Endodermal cell (in vitro differentiated cells): ENCODE measurements around the gene PRDM10. TPM values are rescaled to one million over a fixed set of nuclear protein-coding genes. Genes with fewer than 3 reads are reported as not detected.

Source experiments
- DNase-seq: peaks from one replicate; pipeline ENCODE4 v3.0.0-alpha.2; 2017
- H3K27ac ChIP-seq: 2 replicates; pipeline ENCODE4 v1.5.1; 2013; ENCODE audit warnings: mild to moderate bottlenecking, low read depth, low read length, moderate library complexity
- H3K27me3 ChIP-seq: 2 replicates; pipeline ENCODE4 v1.6.1; 2013; ENCODE audit warnings: mild to moderate bottlenecking, low read length, moderate library complexity; ENCODE audit not compliant: insufficient read depth, control insufficient read depth, poor library complexity, severe bottlenecking
- H3K36me3 ChIP-seq: 2 replicates; pipeline ENCODE4 v1.7.0; 2013; ENCODE audit warnings: mild to moderate bottlenecking, low read length, moderate library complexity; ENCODE audit not compliant: control insufficient read depth, insufficient read depth
- H3K4me1 ChIP-seq: one replicate; pipeline ENCODE4 v1.7.0; 2013; ENCODE audit warnings: low read length; ENCODE audit not compliant: control insufficient read depth, insufficient read depth
- H3K4me3 ChIP-seq: 2 replicates; pipeline ENCODE4 v1.5.1; 2013; ENCODE audit warnings: mild to moderate bottlenecking, low read length, moderate library complexity
- H3K9ac ChIP-seq: 2 replicates; pipeline ENCODE4 v1.6.1; 2013; ENCODE audit warnings: mild to moderate bottlenecking, low read length, moderate library complexity; ENCODE audit not compliant: poor library complexity, severe bottlenecking; ENCODE audit errors: extremely low read depth
- H3K9me3 ChIP-seq: 2 replicates; pipeline ENCODE4 v1.6.1; 2013; ENCODE audit warnings: mild to moderate bottlenecking, low read length, moderate library complexity; ENCODE audit not compliant: control insufficient read depth
- H3K27ac Mint-ChIP-seq: 2 replicates; pipeline ENCODE4 v1.8.0; 2020; ENCODE audit warnings: mixed read lengths
- H3K27me3 Mint-ChIP-seq: 2 replicates; pipeline ENCODE4 v1.8.0; 2021; ENCODE audit warnings: mild to moderate bottlenecking, mixed read lengths; ENCODE audit not compliant: insufficient read depth
- H3K36me3 Mint-ChIP-seq: 2 replicates; pipeline ENCODE4 v1.8.0; 2020; ENCODE audit warnings: low read depth, mixed read lengths
- H3K4me1 Mint-ChIP-seq: 2 replicates; pipeline ENCODE4 v1.8.0; 2020; ENCODE audit warnings: mixed read lengths
- H3K4me3 Mint-ChIP-seq: 2 replicates; pipeline ENCODE4 v1.8.0; 2020; ENCODE audit warnings: mild to moderate bottlenecking, moderate library complexity, mixed read lengths
- H3K9me3 Mint-ChIP-seq: 2 replicates; pipeline ENCODE4 v1.8.0; 2020; ENCODE audit warnings: mild to moderate bottlenecking, mixed read lengths
- WGBS, 2 experiments: methylation state at CpG; one replicate each; pipeline versions ENCODE4 v1.1.5 to v1.1.7; 2013; ENCODE audit warnings: missing lambda C conversion rate in 2 of 2, mixed read lengths in 1 of 2; ENCODE audit not compliant: insufficient coverage in 1 of 2, insufficient read length in 1 of 2; 5-methylcytosine and 5-hydroxymethylcytosine counted together
- total RNA-seq, 2 donors: library from RNA; stranded (reverse); fragmentation: NEBNext Ultra II Directional in 1 of 2; extraction: Animal tissue kit (Norgen Biotek cat#: 25700) in 1 of 2; gene quantifications; 2 replicates in 1 of 2; 3 replicates in 1 of 2; pipeline ENCODE4 v1.2.1, GENCODE V29; 2021
- TF ChIP-seq, protein P1 (sequence below): fragments of 200-600 bp; sonication (generic); conservative IDR thresholded peaks from 2 replicates; pipeline ENCODE4 v1.5.0; 2021; ENCODE audit warnings: antibody characterized with exemption, mild to moderate bottlenecking

PRDM10 gene
- total RNA-seq, 2 donors from 2014 or later, result 15.9 to 16.4 TPM

DNA sequence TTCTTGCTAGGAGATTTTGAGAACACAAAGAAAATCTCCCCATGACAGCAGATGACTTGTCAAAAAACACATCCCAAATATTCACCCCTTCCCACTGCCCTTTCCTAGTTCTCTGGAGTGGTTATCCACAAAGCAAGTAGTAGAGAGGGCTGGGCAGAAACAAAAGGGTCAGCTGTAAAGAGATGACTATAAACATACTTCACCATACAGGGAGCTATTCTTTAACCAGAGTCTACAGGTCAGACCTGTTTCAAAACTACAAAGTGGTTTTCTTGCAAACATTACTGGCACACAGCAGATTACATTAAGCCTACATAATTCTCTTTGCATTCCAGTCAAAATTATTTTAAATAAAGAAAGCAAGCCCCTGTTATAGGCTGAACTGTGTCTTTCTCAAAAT is 59.6 kb downstream of the PRDM10 start:
- Mint-ChIP-seq H3K27ac (no peak overlapping the region), H3K4me1 (peaks cover 15% of the 10 kb centered on the region), H3K4me3 (no peak overlapping the region), H3K9me3 (no peaks in the 10 kb centered on the region), H3K27me3 (no peaks in the 10 kb centered on the region), H3K36me3 (peaks cover 34% of the 10 kb centered on the region)
- H3K36me3 ChIP-seq, result peaks cover 23% of the 10 kb centered on the region
- TF ChIP-seq, protein P1, sequence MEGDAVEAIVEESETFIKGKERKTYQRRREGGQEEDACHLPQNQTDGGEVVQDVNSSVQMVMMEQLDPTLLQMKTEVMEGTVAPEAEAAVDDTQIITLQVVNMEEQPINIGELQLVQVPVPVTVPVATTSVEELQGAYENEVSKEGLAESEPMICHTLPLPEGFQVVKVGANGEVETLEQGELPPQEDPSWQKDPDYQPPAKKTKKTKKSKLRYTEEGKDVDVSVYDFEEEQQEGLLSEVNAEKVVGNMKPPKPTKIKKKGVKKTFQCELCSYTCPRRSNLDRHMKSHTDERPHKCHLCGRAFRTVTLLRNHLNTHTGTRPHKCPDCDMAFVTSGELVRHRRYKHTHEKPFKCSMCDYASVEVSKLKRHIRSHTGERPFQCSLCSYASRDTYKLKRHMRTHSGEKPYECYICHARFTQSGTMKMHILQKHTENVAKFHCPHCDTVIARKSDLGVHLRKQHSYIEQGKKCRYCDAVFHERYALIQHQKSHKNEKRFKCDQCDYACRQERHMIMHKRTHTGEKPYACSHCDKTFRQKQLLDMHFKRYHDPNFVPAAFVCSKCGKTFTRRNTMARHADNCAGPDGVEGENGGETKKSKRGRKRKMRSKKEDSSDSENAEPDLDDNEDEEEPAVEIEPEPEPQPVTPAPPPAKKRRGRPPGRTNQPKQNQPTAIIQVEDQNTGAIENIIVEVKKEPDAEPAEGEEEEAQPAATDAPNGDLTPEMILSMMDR, result no peak
- no peak overlapping the region for H3K4me3 ChIP-seq
- H3K27me3 ChIP-seq, result no peaks in the 10 kb centered on the region
- H3K9me3 ChIP-seq, result no peaks in the 10 kb centered on the region
- H3K27ac ChIP-seq, result no peak overlapping the region
- H3K4me1 ChIP-seq, result no peaks in the 10 kb centered on the region
- no peak for DNase-seq
- H3K9ac ChIP-seq, result no peak overlapping the region

DNA sequence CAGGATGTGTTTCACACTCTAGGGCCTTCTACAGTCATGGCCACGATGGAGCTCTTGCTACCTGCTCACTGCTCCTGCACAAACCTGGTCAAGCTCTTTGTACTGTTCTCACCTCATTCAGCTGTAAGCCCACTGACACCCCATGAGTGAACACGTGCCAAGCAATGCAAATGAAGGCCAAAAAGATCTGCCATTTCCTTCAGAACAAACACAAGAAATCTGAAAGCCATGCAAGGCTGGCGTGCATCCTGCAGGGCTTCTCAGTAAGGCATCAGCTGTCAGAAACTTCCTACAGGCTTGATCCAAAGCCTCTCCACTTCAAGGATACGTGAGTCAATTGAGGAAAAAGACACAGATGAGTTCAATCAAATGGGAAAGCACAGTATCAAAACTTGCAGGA is 63.1 kb downstream of the PRDM10 start:
- H3K4me1 Mint-ChIP-seq, result peaks cover 24% of the 10 kb centered on the region
- Histone ChIP-seq H3K27me3 (no peaks in the 10 kb centered on the region), H3K36me3 (peaks cover 13% of the 10 kb centered on the region), H3K27ac (no peak overlapping the region), H3K9me3 (no peaks in the 10 kb centered on the region), H3K4me1 (no peaks in the 10 kb centered on the region), H3K4me3 (no peak overlapping the region), H3K9ac (no peak overlapping the region)
- TF ChIP-seq, protein P1, result no peak
- no peak overlapping the region for H3K4me3 Mint-ChIP-seq
- no peaks in the 10 kb centered on the region for H3K9me3 Mint-ChIP-seq
- H3K27me3 Mint-ChIP-seq, result no peaks in the 10 kb centered on the region
- 87 to 93% methylated on average over 4 of the region's 4 CpGs for WGBS, 2 experiments
- no peak for DNase-seq
- H3K36me3 Mint-ChIP-seq, result peaks cover 18% of the 10 kb centered on the region
- H3K27ac Mint-ChIP-seq, result no peak overlapping the region

DNA sequence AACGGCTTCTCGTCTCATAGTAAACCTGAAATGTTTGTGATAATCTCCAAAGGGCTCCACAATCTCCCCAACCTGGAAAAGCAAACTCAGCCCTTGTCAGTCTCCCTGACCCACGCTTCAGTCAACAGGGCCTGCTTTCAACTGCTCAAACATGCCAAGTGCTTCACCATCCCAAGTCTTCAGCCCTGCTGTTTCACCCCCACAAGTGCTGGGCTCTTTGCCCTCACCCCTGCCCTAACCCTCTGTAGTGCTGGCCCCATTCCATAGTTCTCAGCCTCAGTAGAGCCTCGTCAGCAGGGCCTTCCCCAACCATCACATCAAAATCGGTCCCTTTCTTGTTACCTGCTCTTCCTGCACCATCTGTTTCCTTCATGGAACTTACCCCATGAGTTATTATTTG is 63.9 kb downstream of the PRDM10 start:
- Histone ChIP-seq H3K27ac (no peak overlapping the region), H3K27me3 (no peaks in the 10 kb centered on the region), H3K9ac (no peak overlapping the region), H3K4me1 (no peaks in the 10 kb centered on the region), H3K4me3 (no peak overlapping the region), H3K9me3 (no peaks in the 10 kb centered on the region), H3K36me3 (peaks cover 12% of the 10 kb centered on the region)
- peaks cover 22% of the 10 kb centered on the region for H3K36me3 Mint-ChIP-seq
- 86 to 97% methylated on average over 5 of the region's 5 CpGs for WGBS, 2 experiments
- peaks cover 24% of the 10 kb centered on the region for H3K4me1 Mint-ChIP-seq
- TF ChIP-seq, protein P1, result no peak
- no peaks in the 10 kb centered on the region for H3K27me3 Mint-ChIP-seq
- DNase-seq, result no peak
- no peaks in the 10 kb centered on the region for H3K9me3 Mint-ChIP-seq
- H3K4me3 Mint-ChIP-seq, result no peak overlapping the region
- peak overlapping the region; percentile 12 for H3K27ac Mint-ChIP-seq
